Measurements from ENCODE around the gene CFAP70. TPM values are rescaled to one million over a fixed set of nuclear protein-coding genes. Genes with fewer than 3 reads are reported as not detected.
A peak's percentile ranks its signal among the peaks of the same experiment; 100 is the strongest.

CFAP70 gene
- total RNA-seq, 2 donors from 2014 or later: 1.9 to 3.4 TPM

GRCh38 chr10:73366381-73367298 lies 8.0 kb upstream of the CFAP70 start:
- Histone ChIP-seq H3K36me3 (peaks cover 31% of the 10 kb centered on the region), H3K9me3 (no peaks in the 10 kb centered on the region), H3K4me3 (no peak overlapping the region), H3K4me1 (ENCODE audit: control insufficient read depth in 1 of 2, low read depth in 2 of 2) (no peaks in the 10 kb centered on the region), H3K27me3 (replicated peaks; ENCODE audit: insufficient read depth) (no peaks in the 10 kb centered on the region), H3K27ac (no peak overlapping the region)
- TF ChIP-seq CTCF (IDR thresholded peaks at IDR 0.05): no peak
- ATAC-seq (ENCODE audit: insufficient number of reproducible peaks, low FRiP score, low read depth) (no peak), DNase-seq (ENCODE audit: low spot score) (no peak)

GRCh38 chr10:73364964-73365363 lies 6.3 kb upstream of the CFAP70 start:
- DNase-seq (ENCODE audit: low spot score) (no peak), ATAC-seq (ENCODE audit: insufficient number of reproducible peaks, low FRiP score, low read depth) (no peak)
- H3K4me1 ChIP-seq (ENCODE audit: control insufficient read depth in 1 of 2, low read depth in 2 of 2): no peaks in the 10 kb centered on the region
- no peak for TF ChIP-seq CTCF (IDR thresholded peaks at IDR 0.05)
- H3K36me3 ChIP-seq: peaks cover 27% of the 10 kb centered on the region
- no peaks in the 10 kb centered on the region for H3K9me3 ChIP-seq
- no peaks in the 10 kb centered on the region for H3K27me3 ChIP-seq (replicated peaks; ENCODE audit: insufficient read depth)
- no peak overlapping the region for H3K27ac ChIP-seq
- no peak overlapping the region for H3K4me3 ChIP-seq

- H3K36me3 ChIP-seq: no peaks in the 10 kb centered on the region
- peak overlapping the region; percentile 85 for H3K4me3 ChIP-seq
- no peak overlapping the region for H3K27ac ChIP-seq
- DNase-seq (ENCODE audit: low spot score) (no peak), ATAC-seq (ENCODE audit: insufficient number of reproducible peaks, low FRiP score, low read depth) (no peak)
- TF ChIP-seq CTCF (IDR thresholded peaks at IDR 0.05): no peak
- no peaks in the 10 kb centered on the region for H3K27me3 ChIP-seq (replicated peaks; ENCODE audit: insufficient read depth)
- peaks cover 6 to 7% of the 10 kb centered on the region in 2 donors for H3K4me1 ChIP-seq (ENCODE audit: control insufficient read depth in 1 of 2, low read depth in 2 of 2)
- no peaks in the 10 kb centered on the region for H3K9me3 ChIP-seq
Observed at GRCh38 chr10:73359492-73359891, 828 bp upstream of the CFAP70 start.

GRCh38 chr10:73357821-73358220 lies 843 bp downstream of the CFAP70 start:
- H3K36me3 ChIP-seq: no peaks in the 10 kb centered on the region
- no peaks in the 10 kb centered on the region for H3K27me3 ChIP-seq (replicated peaks; ENCODE audit: insufficient read depth)
- H3K9me3 ChIP-seq: no peaks in the 10 kb centered on the region
- DNase-seq (ENCODE audit: low spot score) (no peak), ATAC-seq (ENCODE audit: insufficient number of reproducible peaks, low FRiP score, low read depth) (no peak)
- no peak overlapping the region for H3K27ac ChIP-seq
- peaks cover 6 to 7% of the 10 kb centered on the region in 2 donors for H3K4me1 ChIP-seq (ENCODE audit: control insufficient read depth in 1 of 2, low read depth in 2 of 2)
- H3K4me3 ChIP-seq: peak overlapping the region; percentile 85
- no peak for TF ChIP-seq CTCF (IDR thresholded peaks at IDR 0.05)

GRCh38 chr10:73357166-73357565 lies 1.5 kb downstream of the CFAP70 start:
- H3K4me3 ChIP-seq: no peak overlapping the region
- H3K36me3 ChIP-seq: no peaks in the 10 kb centered on the region
- no peak for ATAC-seq (ENCODE audit: insufficient number of reproducible peaks, low FRiP score, low read depth)
- DNase-seq (ENCODE audit: low spot score): no peak
- no peak overlapping the region for H3K27ac ChIP-seq
- H3K4me1 ChIP-seq (ENCODE audit: control insufficient read depth in 1 of 2, low read depth in 2 of 2): peaks cover 6 to 7% of the 10 kb centered on the region in 2 donors
- TF ChIP-seq CTCF (IDR thresholded peaks at IDR 0.05): no peak
- H3K9me3 ChIP-seq: no peaks in the 10 kb centered on the region
- no peaks in the 10 kb centered on the region for H3K27me3 ChIP-seq (replicated peaks; ENCODE audit: insufficient read depth)
